HepG2 (cell line): ENCODE results near the gene RIMBP2. TPM values are rescaled to one million over a fixed set of nuclear protein-coding genes. Genes with fewer than 3 reads are reported as not detected.

ENCODE experiments used
- ATAC-seq: fragments of 200-7000 bp; cut with Tn5 transposase; 3 replicates; pipeline ENCODE4 v1.9.1; 2020; ENCODE audit warnings: mild to moderate bottlenecking, moderate library complexity
- BruUV-seq: library from RNA; stranded (reverse); fragments of 400-500 nt; replicated peaks from 2 replicates; lab custom pipeline; 2021; lab: Mats Ljungman, UMichigan
- CTCF ChIA-PET: fragments of 300-600 bp; formaldehyde crosslinking; extraction: SDS; loops from one replicate; lab custom pipeline; 2021; ENCODE audit warnings: low total read pairs, inconsistent platforms, low intra/inter-chr PET ratio; lab: Yijun Ruan, JAX
- POLR2A ChIA-PET: fragments of 350-600 bp; sonication (Branson Sonifier 250); formaldehyde crosslinking; loops from one replicate; lab custom pipeline; 2020; ENCODE audit warnings: antibody characterized with exemption, inconsistent platforms; lab: Yijun Ruan, JAX
- DNase-seq: peaks from one replicate; pipeline ENCODE4 v3.0.0-alpha.2; 2015; ENCODE audit warnings: low spot score
- FAIRE-seq: peaks from 3 replicates; lab custom pipeline; 2011; peaks lifted over from hg19 to GRCh38; lab: Jason Lieb, UNC
- H2AFZ ChIP-seq: one replicate; pipeline ENCODE4 v1.6.1; 2011; ENCODE audit warnings: low read length, inconsistent platforms
- H3K27ac ChIP-seq: fragments of 300-600 bp; 3 replicates; pipeline ENCODE4 v1.8.0; 2011; ENCODE audit warnings: mixed run types, mild to moderate bottlenecking, mixed read lengths, low read length, inconsistent platforms; ENCODE audit not compliant: insufficient read depth; ENCODE audit errors: extremely low read length
- H3K27me3 ChIP-seq, 2 experiments: fragments of 200-600 bp in 1 of 2; 2 replicates in 1 of 2; 3 replicates in 1 of 2; pipeline versions ENCODE4 v1.6.0 to v1.8.0; 2011; ENCODE audit warnings: low read length in 2 of 2, mild to moderate bottlenecking in 2 of 2, moderate library complexity in 2 of 2, inconsistent platforms in 1 of 2; ENCODE audit not compliant: insufficient read depth in 2 of 2, control insufficient read depth in 1 of 2
- H3K36me3 ChIP-seq, 2 experiments: fragments of 200-600 bp in 1 of 2; replicated peaks in 1 of 2; 2 replicates in 1 of 2; 3 replicates in 1 of 2; pipeline versions ENCODE4 v1.5.1 to v1.8.0; 2011; ENCODE audit warnings: low read length in 2 of 2, inconsistent platforms in 1 of 2; ENCODE audit not compliant: insufficient read depth in 2 of 2, control insufficient read depth in 1 of 2
- H3K4me1 ChIP-seq: 2 replicates; pipeline ENCODE4 v1.5.1; 2012; ENCODE audit warnings: low read length, inconsistent platforms; ENCODE audit not compliant: insufficient read depth
- H3K4me2 ChIP-seq: 2 replicates; pipeline ENCODE4 v1.6.0; 2011; ENCODE audit warnings: low read depth, low read length, inconsistent platforms
- H3K4me3 ChIP-seq, 3 experiments: fragments of 200-600 bp in 1 of 3; sonication (generic), shearing (Covaris generic) in 1 of 3; replicated peaks in 1 of 3; 2 replicates each; pipeline ENCODE4 v1.5.1; 2011 to 2016; ENCODE audit warnings: low read length in 3 of 3, inconsistent platforms in 2 of 3, low read depth in 2 of 3, mild to moderate bottlenecking in 2 of 3, control low read depth in 1 of 3, mixed read lengths in 1 of 3; ENCODE audit not compliant: insufficient read depth in 1 of 3
- H3K79me2 ChIP-seq: one replicate; pipeline ENCODE4 v1.6.1; 2011; ENCODE audit warnings: low read length, inconsistent platforms; ENCODE audit not compliant: insufficient read depth
- H3K9ac ChIP-seq: 2 replicates; pipeline ENCODE4 v1.6.0; 2011; ENCODE audit warnings: mild to moderate bottlenecking, low read depth, low read length, inconsistent platforms; ENCODE audit not compliant: insufficient read depth
- H3K9me3 ChIP-seq: 2 replicates; pipeline ENCODE4 v1.5.1; 2012; ENCODE audit warnings: mild to moderate bottlenecking, low read length
- H4K20me1 ChIP-seq: 2 replicates; pipeline ENCODE4 v1.6.0; 2011; ENCODE audit warnings: inconsistent platforms, mild to moderate bottlenecking, low read length, moderate library complexity; ENCODE audit not compliant: insufficient read depth
- BCL3 ChIP-seq: sonication (generic); formaldehyde crosslinking; IDR thresholded peaks from 2 replicates; pipeline ENCODE4 v1.5.1; 2020; ENCODE audit warnings: mild to moderate bottlenecking, missing genetic modification reagents, moderate library complexity
- HIC2 ChIP-seq: sonication (generic); formaldehyde crosslinking; IDR thresholded peaks from 2 replicates; pipeline ENCODE4 v1.9.0; 2022; ENCODE audit warnings: low read depth, missing genetic modification reagents
- NFE2L1 ChIP-seq: sonication (generic); formaldehyde crosslinking; IDR thresholded peaks from 2 replicates; pipeline ENCODE4 v1.4.0; 2020; ENCODE audit warnings: missing genetic modification reagents, mild to moderate bottlenecking, borderline replicate concordance
- NFE2L2 ChIP-seq: fragments of 150-350 bp; IDR thresholded peaks from 2 replicates; pipeline ENCODE4 v1.6.1; 2014; ENCODE audit warnings: low read length
- RAD21 ChIP-seq: fragments of 450-650 bp; formaldehyde crosslinking; IDR thresholded peaks from 2 replicates; pipeline ENCODE4 v1.5.0; 2020; ENCODE audit warnings: mild to moderate bottlenecking
- SRSF4 ChIP-seq: fragments of 200-400 bp; formaldehyde crosslinking; IDR thresholded peaks from one replicate; pipeline ENCODE4 v1.6.1; 2018; ENCODE audit warnings: mild to moderate bottlenecking, low read depth, low read length, moderate library complexity; ENCODE audit not compliant: poor library complexity, severe bottlenecking
- TOE1 ChIP-seq: sonication (generic); formaldehyde crosslinking; IDR thresholded peaks from 2 replicates; pipeline ENCODE4 v1.4.0; 2020; ENCODE audit warnings: mild to moderate bottlenecking, missing genetic modification reagents
- ZFP91 ChIP-seq: sonication (generic); formaldehyde crosslinking; IDR thresholded peaks from 2 replicates; pipeline ENCODE4 v1.9.0; 2022; ENCODE audit warnings: missing genetic modification reagents, mild to moderate bottlenecking, borderline replicate concordance
- ZNF431 ChIP-seq: sonication (generic); formaldehyde crosslinking; IDR thresholded peaks from 2 replicates; pipeline ENCODE4 v1.9.0; 2022; ENCODE audit warnings: missing genetic modification reagents, low read depth, mild to moderate bottlenecking, borderline replicate concordance
- ZNF784 ChIP-seq: sonication (generic); formaldehyde crosslinking; IDR thresholded peaks from 2 replicates; pipeline ENCODE4 v1.5.1; 2020; ENCODE audit warnings: missing genetic modification reagents, mild to moderate bottlenecking, borderline replicate concordance
- ZNF839 ChIP-seq: sonication (generic); formaldehyde crosslinking; IDR thresholded peaks from 2 replicates; pipeline ENCODE4 v1.4.0; 2020; ENCODE audit warnings: missing genetic modification reagents, mild to moderate bottlenecking, borderline replicate concordance
- WGBS: methylation state at CpG from one replicate; pipeline ENCODE4 v1.1.6; 2017; ENCODE audit warnings: low lambda C conversion rate; 5-methylcytosine and 5-hydroxymethylcytosine counted together
- in situ Hi-C: cut with HindIII; loops from 2 replicates; pipeline ENCODE4 v1.10.0; 2017; ENCODE audit warnings: low pct_unique_long_range_greater_than_20kb; ENCODE audit not compliant: extremely low pct_ligation_motif_present
- intact Hi-C: fragments of 100-400 bp; cut with micrococcal nuclease; formaldehyde crosslinking; loops from one replicate; pipeline ENCODE4 v1.10.0; 2022; ENCODE audit not compliant: unreplicated experiment
- polyA plus RNA-seq, 8 experiments: library from polyadenylated mRNA; depleted of rRNA in 3 of 8; stranded (reverse) in 7 of 8; unstranded in 1 of 8; fragments of >200 nt; fragmentation: Illumina TruSeq in 4 of 8; extraction: Trizol in 4 of 8; gene quantifications; 2 replicates each; pipeline versions ENCODE4 v1.2.1 to v1.2.3, GENCODE V29; 2011 to 2016; ENCODE audit warnings: low read depth in 4 of 8, missing spikeins in 1 of 8, mixed read lengths in 1 of 8; ENCODE audit not compliant: insufficient read depth in 1 of 8
- total RNA-seq, 5 experiments: library from RNA; depleted of rRNA; stranded (reverse); fragments of >200 nt; fragmentation: Illumina TruSeq; extraction: Trizol; gene quantifications; 2 replicates each; pipeline ENCODE4 v1.2.3, GENCODE V29; 2016; ENCODE audit warnings: low read depth in 1 of 5

The RIMBP2 gene
- total and polyA plus RNA-seq, 2 of the 13 experiments (the other 11 are each of a cell fraction or from before 2014, with no cell fraction given), result 0.03 TPM; not detected in 1

- Histone ChIP-seq H3K79me2 (no peaks in the 10 kb centered on the region), H3K4me2 (no peak overlapping the region), H3K4me1 (no peaks in the 10 kb centered on the region), H4K20me1 (no peaks in the 10 kb centered on the region), H2AFZ (no peak overlapping the region), H3K36me3 (no peaks in the 10 kb centered on the region), H3K4me3 (no peak overlapping the region), H3K9ac (no peak overlapping the region), H3K9me3 (peaks cover 17% of the 10 kb centered on the region), H3K27ac (no peak overlapping the region), H3K27me3 (peaks cover 2 to 24% of the 10 kb centered on the region in 2 experiments; a peak in 4 of 5 replicates)
- TF ChIP-seq ZNF839 (CRISPR knock-in tag) (no peak), RAD21 (CRISPR knock-in tag) (no peak)
- no peak for FAIRE-seq
- WGBS, result 47% methylated on average over 9 of the region's 24 CpGs
- in situ Hi-C loops, result no loop called here
- intact Hi-C loops, result loop anchor here (10.0 kb wide), 1 partner anchor 276 kb away; no protein-coding TSS in a partner anchor
- ChIA-PET POLR2A (no interaction called here), CTCF (no interaction called here)
- no peak for ATAC-seq
- DNase-seq, result no peak
- BruUV-seq, result no TSS peak
Measured at GRCh38 chr12:130468700-130469245, 247.3 kb downstream of the RIMBP2 start.

GRCh38 chr12:130468186-130468585, 247.9 kb downstream of the RIMBP2 start:
- Histone ChIP-seq H3K4me3 (no peak overlapping the region), H3K4me1 (no peaks in the 10 kb centered on the region), H3K9me3 (peaks cover 17% of the 10 kb centered on the region), H3K27me3 (peaks cover under 1 to 18% of the 10 kb centered on the region in 2 experiments; a peak in 4 of 5 replicates), H3K4me2 (no peak overlapping the region), H3K79me2 (no peaks in the 10 kb centered on the region), H3K27ac (no peak overlapping the region), H2AFZ (no peak overlapping the region), H4K20me1 (no peaks in the 10 kb centered on the region), H3K36me3 (no peaks in the 10 kb centered on the region), H3K9ac (no peak overlapping the region)
- in situ Hi-C loops (no loop called here), intact Hi-C loops (loop anchor here (10.0 kb wide), 1 partner anchor 277 kb away; no protein-coding TSS in a partner anchor)
- no CpG with 5 or more reads among the region's 9 CpGs for WGBS
- BruUV-seq, result no TSS peak
- ChIA-PET CTCF (no interaction called here), POLR2A (no interaction called here)
- ATAC-seq (no peak), FAIRE-seq (no peak), DNase-seq (no peak)
- no peak for TF ChIP-seq BCL3 (CRISPR knock-in tag)
- no peak for TF ChIP-seq TOE1 (CRISPR knock-in tag)
- no peak for TF ChIP-seq ZNF431 (CRISPR knock-in tag)
- no peak for TF ChIP-seq HIC2 (CRISPR knock-in tag)
- no peak for TF ChIP-seq SRSF4
- no peak for TF ChIP-seq NFE2L2
- no peak for TF ChIP-seq NFE2L1 (CRISPR knock-in tag)
- TF ChIP-seq ZNF784 (CRISPR knock-in tag), result no peak
- TF ChIP-seq ZFP91, result no peak
